ENCODE data around the gene GRK7.
"Not testable (repeated sequence)": the region's sequence is repeated elsewhere in the genome, so short reads cannot be mapped to it uniquely, and the experiment has no call there.

Gene GRK7

GRCh38 chr3:141763088-141763750, at the start of gene GRK7:
Gene GRK7, plus strand, starts transcription at chr3:141763408. Its CDS starts 14,877 bp downstream, at chr3:141778285.
- no peak for DNase-seq

- DNase-seq: no peak
Measured at GRCh38 chr3:141714671-141715070, 48.5 kb upstream of the GRK7 start.

- DNase-seq: no peak
Measured at GRCh38 chr3:141722081-141722480, 41.1 kb upstream of the GRK7 start.

- DNase-seq: no peak
Measured at GRCh38 chr3:141722648-141723047, 40.6 kb upstream of the GRK7 start.

- no peak for DNase-seq
Measured at GRCh38 chr3:141723255-141723654, 40.0 kb upstream of the GRK7 start.

- DNase-seq: no peak
Measured at GRCh38 chr3:141724186-141724585, 39.0 kb upstream of the GRK7 start.

GRCh38 chr3:141725036-141725435, 38.2 kb upstream of the GRK7 start:
- no peak for DNase-seq

GRCh38 chr3:141726483-141726882, 36.7 kb upstream of the GRK7 start:
- no peak for DNase-seq

GRCh38 chr3:141728355-141728892, 34.8 kb upstream of the GRK7 start:
- DNase-seq: no peak

GRCh38 chr3:141729240-141729639, 34.0 kb upstream of the GRK7 start:
- no peak for DNase-seq

GRCh38 chr3:141735176-141735575, 28.0 kb upstream of the GRK7 start:
- no peak for DNase-seq

- no peak for DNase-seq
Measured at GRCh38 chr3:141735770-141736465, 27.3 kb upstream of the GRK7 start.

GRCh38 chr3:141737093-141737492, 26.1 kb upstream of the GRK7 start:
- DNase-seq: no peak

GRCh38 chr3:141737678-141738021, 25.6 kb upstream of the GRK7 start:
- no peak for DNase-seq

- DNase-seq: peak; percentile 98
Measured at GRCh38 chr3:141738022-141738890, 25.0 kb upstream of the GRK7 start, which contains the start of gene RNF7. Gene RNF7, plus strand, starts transcription at chr3:141738298. Its CDS starts 44 bp downstream, at chr3:141738342.

- no peak for DNase-seq
Measured at GRCh38 chr3:141738891-141739363, 24.3 kb upstream of the GRK7 start.

GRCh38 chr3:141739731-141740130, 23.5 kb upstream of the GRK7 start:
- DNase-seq: no peak

- no peak for DNase-seq
Measured at GRCh38 chr3:141740349-141740748, 22.9 kb upstream of the GRK7 start.

GRCh38 chr3:141743305-141743704, 19.9 kb upstream of the GRK7 start:
- DNase-seq: no peak

- no peak for DNase-seq
Measured at GRCh38 chr3:141746962-141747361, 16.2 kb upstream of the GRK7 start.

GRCh38 chr3:141753399-141753798, 9.8 kb upstream of the GRK7 start:
- no peak for DNase-seq

- DNase-seq: no peak
Measured at GRCh38 chr3:141754032-141754431, 9.2 kb upstream of the GRK7 start.

GRCh38 chr3:141762552-141762951, 656 bp upstream of the GRK7 start:
- not testable (repeated sequence) for DNase-seq

Measured in islet precursor cell (in vitro differentiated cells).